Neutrophil (primary cell): ENCODE measurements around the gene PANK3.

Experiments
- H3K27ac ChIP-seq: fragments of 200-600 bp; sonication (generic); 2 replicates; pipeline ENCODE4 v1.5.1; 2016; ENCODE audit warnings: mild to moderate bottlenecking, moderate library complexity
- H3K27me3 ChIP-seq: fragments of 200-600 bp; sonication (generic); 2 replicates; pipeline ENCODE4 v1.6.0; 2016; ENCODE audit warnings: mild to moderate bottlenecking
- H3K36me3 ChIP-seq: fragments of 200-600 bp; sonication (generic); 2 replicates; pipeline ENCODE4 v1.5.1; 2017
- H3K4me1 ChIP-seq, 2 experiments: fragments of 200-600 bp in 1 of 2; sonication (generic) in 1 of 2; 1 replicate in 1 of 2; 2 replicates in 1 of 2; pipeline versions ENCODE4 v1.5.1 to v1.6.1; 2013 to 2016; ENCODE audit warnings: low read depth in 1 of 2, low read length in 1 of 2, mild to moderate bottlenecking in 1 of 2, moderate library complexity in 1 of 2; ENCODE audit not compliant: control insufficient read depth in 1 of 2, insufficient read depth in 1 of 2
- H3K4me3 ChIP-seq, 2 experiments: fragments of 200-600 bp in 1 of 2; sonication (generic) in 1 of 2; 1 replicate in 1 of 2; 2 replicates in 1 of 2; pipeline ENCODE4 v1.5.1; 2013 to 2016; ENCODE audit warnings: low read depth in 1 of 2, low read length in 1 of 2, mild to moderate bottlenecking in 1 of 2, moderate library complexity in 1 of 2
- H3K9me3 ChIP-seq: fragments of 200-600 bp; sonication (generic); 2 replicates; pipeline ENCODE4 v1.5.1; 2016
- TF ChIP-seq, protein P1 (sequence below): fragments of 200-600 bp; sonication (generic); IDR thresholded peaks from 2 replicates; pipeline ENCODE4 v1.5.1; 2016; ENCODE audit warnings: antibody characterized with exemption

The PANK3 gene

DNA sequence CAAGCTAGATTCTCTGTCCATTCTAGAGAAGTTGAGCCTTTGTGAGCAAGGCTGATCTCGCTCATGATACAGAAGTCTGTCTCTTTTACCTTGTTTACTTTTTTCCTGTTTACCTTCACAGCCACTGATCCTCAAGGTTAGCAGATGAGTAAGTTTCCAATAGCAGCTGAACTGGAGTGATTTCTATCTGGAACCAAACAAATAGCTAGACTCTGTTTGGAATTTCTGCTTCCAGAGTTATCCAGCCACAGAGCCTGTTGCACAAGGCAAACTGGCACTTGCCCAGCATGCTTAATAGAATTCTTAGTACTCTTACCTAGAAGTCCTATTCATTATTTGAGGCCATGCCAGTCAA lies 12.8 kb upstream of the PANK3 start:
- Histone ChIP-seq H3K4me1 (no peaks in the 10 kb centered on the region), H3K27ac (no peak overlapping the region), H3K4me3 (no peak overlapping the region), H3K36me3 (no peaks in the 10 kb centered on the region), H3K27me3 (peaks cover 10% of the 10 kb centered on the region), H3K9me3 (no peaks in the 10 kb centered on the region)
- TF ChIP-seq, protein P1, sequence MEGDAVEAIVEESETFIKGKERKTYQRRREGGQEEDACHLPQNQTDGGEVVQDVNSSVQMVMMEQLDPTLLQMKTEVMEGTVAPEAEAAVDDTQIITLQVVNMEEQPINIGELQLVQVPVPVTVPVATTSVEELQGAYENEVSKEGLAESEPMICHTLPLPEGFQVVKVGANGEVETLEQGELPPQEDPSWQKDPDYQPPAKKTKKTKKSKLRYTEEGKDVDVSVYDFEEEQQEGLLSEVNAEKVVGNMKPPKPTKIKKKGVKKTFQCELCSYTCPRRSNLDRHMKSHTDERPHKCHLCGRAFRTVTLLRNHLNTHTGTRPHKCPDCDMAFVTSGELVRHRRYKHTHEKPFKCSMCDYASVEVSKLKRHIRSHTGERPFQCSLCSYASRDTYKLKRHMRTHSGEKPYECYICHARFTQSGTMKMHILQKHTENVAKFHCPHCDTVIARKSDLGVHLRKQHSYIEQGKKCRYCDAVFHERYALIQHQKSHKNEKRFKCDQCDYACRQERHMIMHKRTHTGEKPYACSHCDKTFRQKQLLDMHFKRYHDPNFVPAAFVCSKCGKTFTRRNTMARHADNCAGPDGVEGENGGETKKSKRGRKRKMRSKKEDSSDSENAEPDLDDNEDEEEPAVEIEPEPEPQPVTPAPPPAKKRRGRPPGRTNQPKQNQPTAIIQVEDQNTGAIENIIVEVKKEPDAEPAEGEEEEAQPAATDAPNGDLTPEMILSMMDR: no peak

DNA sequence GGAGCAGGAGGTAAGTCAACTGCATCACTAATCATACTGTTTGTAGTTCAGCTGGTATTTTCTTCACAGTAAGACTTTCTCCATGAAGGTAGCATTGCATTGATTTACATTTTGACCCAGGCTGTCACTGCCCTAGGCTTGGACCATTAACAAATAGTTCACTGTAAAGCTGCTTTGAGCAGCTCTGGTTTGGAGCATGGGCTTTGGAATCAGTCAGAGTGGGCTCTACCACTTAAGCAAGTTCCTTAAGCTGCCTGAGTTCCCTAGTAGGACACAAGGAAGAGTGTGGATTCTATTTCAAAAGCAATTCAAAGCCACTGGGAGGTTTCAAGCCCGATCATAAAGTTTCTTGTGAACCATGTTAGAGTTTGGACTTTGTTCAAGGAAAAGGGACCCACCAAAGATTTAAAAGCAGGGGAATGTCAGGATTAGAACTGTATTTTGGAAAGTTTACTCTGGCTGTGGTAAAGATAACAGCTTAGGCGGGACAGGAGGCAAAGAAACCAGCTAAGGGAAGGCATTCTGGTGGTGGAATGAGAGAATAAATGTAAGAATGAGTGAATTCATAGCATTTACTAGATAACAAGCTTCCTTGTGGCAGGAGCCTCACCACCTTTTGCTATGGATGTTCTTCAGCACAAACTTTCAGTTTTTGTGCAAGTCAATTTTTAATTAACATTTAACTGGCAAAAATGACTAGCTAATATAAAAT lies 12.3 kb upstream of the PANK3 start:
- H3K27ac ChIP-seq: no peak overlapping the region
- TF ChIP-seq, protein P1: no peak
- H3K27me3 ChIP-seq: peaks cover 10% of the 10 kb centered on the region
- H3K4me3 ChIP-seq: no peak overlapping the region
- H3K36me3 ChIP-seq: no peaks in the 10 kb centered on the region
- H3K4me1 ChIP-seq: no peaks in the 10 kb centered on the region
- no peaks in the 10 kb centered on the region for H3K9me3 ChIP-seq

DNA sequence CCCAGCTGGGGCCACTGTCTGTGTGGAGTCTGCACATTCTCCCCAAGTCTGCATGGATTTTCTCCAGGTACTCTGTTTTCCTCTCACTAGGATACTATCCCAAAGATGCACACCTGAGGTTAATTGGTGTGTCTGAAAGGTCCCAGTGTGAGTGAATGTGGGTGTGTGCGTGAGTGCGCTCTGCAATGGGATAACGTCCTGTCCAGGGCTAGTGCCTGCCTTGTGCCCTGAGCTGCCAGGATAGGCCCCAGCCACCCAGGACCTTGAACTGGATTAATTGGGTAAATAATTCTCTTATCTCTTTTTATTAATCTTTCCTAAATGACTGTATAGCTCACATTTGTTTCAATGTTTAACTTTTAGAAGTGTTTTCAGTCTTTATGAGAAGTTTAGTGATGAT lies 11.5 kb upstream of the PANK3 start:
- Histone ChIP-seq H3K36me3 (no peaks in the 10 kb centered on the region), H3K4me1 (no peaks in the 10 kb centered on the region), H3K9me3 (no peaks in the 10 kb centered on the region), H3K4me3 (no peak overlapping the region), H3K27me3 (peaks cover 13% of the 10 kb centered on the region), H3K27ac (no peak overlapping the region)
- TF ChIP-seq, protein P1: no peak

DNA sequence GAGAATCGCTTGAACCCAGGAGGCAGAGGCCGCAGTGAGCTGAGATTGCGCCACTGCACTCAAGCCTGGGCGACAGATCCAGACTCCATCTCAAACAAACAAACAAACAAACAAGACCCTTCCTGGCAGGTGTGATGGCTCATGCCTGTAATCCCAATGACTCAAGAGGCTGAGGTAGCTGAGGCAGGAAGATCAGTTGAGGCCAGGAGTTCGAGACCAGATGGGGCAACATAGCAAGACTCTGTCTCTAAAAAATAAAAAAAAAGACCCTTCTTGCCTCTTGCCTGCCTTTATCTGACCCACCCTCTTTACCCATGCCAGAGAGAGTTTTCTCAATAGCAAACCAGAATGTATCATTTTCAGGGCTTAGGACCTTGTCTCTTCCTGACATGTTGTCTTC lies 8.8 kb upstream of the PANK3 start:
- Histone ChIP-seq H3K36me3 (no peaks in the 10 kb centered on the region), H3K27me3 (peaks cover 19% of the 10 kb centered on the region), H3K9me3 (no peaks in the 10 kb centered on the region), H3K27ac (no peak overlapping the region), H3K4me1 (no peaks in the 10 kb centered on the region), H3K4me3 (no peak overlapping the region)
- TF ChIP-seq, protein P1: no peak

DNA sequence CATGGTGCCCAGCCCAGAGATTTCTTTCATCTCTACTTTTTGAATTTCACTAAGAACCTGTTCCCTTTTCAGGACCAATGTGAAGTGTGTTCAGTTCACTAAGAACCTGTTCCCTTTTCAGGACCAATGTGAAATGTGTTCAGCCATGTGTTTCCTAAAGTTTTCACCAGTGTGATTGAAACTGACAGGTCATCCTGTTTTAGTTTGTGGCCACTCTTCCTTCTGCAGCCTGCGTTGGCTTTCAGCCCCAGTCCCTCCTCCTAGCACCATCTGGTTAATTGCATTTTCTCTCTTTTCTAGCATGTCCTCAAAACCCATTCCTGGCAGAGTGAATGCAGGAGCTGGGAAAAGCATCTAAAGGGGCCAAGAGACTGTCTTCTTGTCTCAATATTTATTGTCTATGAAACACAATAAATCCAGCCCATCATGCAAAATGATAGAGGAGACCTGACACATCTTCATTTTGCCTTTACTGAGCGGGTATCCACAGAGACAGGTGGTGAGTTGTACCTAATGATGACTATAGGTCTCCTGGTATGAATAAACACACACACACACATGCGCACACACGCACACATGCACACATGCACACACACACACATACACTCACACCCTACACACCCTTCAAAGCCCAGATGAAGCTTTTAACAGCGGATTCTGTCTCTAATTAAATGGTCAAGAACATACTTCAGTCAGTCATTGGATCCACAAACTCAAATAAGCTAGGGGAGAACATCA lies 6.1 kb upstream of the PANK3 start:
- no peaks in the 10 kb centered on the region for H3K4me1 ChIP-seq
- H3K4me3 ChIP-seq: no peak overlapping the region
- peaks cover 15% of the 10 kb centered on the region for H3K27me3 ChIP-seq
- no peaks in the 10 kb centered on the region for H3K9me3 ChIP-seq
- H3K36me3 ChIP-seq: no peaks in the 10 kb centered on the region
- TF ChIP-seq, protein P1: no peak
- H3K27ac ChIP-seq: no peak overlapping the region
